Mammary epithelial cell (primary cell): ENCODE measurements around the gene SOX15.

Source experiments
- EZH2 ChIP-seq: IDR thresholded peaks from 2 replicates; pipeline ENCODE4 v1.6.1; 2012; ENCODE audit warnings: low read length, inconsistent platforms, borderline replicate concordance
- TF ChIP-seq, protein P1 (sequence below), 2 donors: IDR thresholded peaks in 1 of 2; conservative IDR thresholded peaks in 1 of 2; 2 replicates each; pipeline ENCODE4 v1.5.1; 2011 to 2012; ENCODE audit warnings: inconsistent platforms in 2 of 2, low read length in 2 of 2, mild to moderate bottlenecking in 2 of 2, control low read depth in 1 of 2, low read depth in 1 of 2; ENCODE audit not compliant: insufficient read depth in 1 of 2; ENCODE audit errors: extremely low read depth in 1 of 2

DNA sequence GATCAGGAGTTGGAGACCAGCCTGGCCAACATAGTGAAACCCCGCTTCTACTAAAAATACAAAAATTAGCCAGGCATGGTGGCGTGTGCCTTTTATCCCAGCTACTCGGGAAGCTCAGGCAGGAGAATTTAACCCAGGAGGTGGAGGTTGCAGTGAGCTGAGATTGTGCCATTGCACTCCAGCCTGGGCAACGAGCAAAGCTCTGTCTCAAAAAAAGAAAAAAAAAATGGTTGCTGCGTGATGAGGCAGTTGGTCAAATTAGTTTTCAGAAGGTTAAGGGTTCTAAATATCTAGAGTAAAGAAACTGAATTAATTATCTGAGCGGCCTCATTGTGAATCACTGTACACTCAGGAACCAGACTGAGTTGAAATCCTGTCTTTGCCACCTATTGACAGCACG, 13.9 kb downstream of the SOX15 start:
- TF ChIP-seq, protein P1, sequence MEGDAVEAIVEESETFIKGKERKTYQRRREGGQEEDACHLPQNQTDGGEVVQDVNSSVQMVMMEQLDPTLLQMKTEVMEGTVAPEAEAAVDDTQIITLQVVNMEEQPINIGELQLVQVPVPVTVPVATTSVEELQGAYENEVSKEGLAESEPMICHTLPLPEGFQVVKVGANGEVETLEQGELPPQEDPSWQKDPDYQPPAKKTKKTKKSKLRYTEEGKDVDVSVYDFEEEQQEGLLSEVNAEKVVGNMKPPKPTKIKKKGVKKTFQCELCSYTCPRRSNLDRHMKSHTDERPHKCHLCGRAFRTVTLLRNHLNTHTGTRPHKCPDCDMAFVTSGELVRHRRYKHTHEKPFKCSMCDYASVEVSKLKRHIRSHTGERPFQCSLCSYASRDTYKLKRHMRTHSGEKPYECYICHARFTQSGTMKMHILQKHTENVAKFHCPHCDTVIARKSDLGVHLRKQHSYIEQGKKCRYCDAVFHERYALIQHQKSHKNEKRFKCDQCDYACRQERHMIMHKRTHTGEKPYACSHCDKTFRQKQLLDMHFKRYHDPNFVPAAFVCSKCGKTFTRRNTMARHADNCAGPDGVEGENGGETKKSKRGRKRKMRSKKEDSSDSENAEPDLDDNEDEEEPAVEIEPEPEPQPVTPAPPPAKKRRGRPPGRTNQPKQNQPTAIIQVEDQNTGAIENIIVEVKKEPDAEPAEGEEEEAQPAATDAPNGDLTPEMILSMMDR (conservative IDR thresholded peaks at IDR 0.05 in 1 of 2, IDR thresholded peaks at IDR 0.05 in 1 of 2; ENCODE audit: extremely low read depth in 1 of 2, insufficient read depth in 1 of 2, low read depth in 1 of 2, low read length in 2 of 2), result no peak
- TF ChIP-seq EZH2, result no peak
